ENCODE measurements around the gene GNA12.

GNA12 gene

DNA sequence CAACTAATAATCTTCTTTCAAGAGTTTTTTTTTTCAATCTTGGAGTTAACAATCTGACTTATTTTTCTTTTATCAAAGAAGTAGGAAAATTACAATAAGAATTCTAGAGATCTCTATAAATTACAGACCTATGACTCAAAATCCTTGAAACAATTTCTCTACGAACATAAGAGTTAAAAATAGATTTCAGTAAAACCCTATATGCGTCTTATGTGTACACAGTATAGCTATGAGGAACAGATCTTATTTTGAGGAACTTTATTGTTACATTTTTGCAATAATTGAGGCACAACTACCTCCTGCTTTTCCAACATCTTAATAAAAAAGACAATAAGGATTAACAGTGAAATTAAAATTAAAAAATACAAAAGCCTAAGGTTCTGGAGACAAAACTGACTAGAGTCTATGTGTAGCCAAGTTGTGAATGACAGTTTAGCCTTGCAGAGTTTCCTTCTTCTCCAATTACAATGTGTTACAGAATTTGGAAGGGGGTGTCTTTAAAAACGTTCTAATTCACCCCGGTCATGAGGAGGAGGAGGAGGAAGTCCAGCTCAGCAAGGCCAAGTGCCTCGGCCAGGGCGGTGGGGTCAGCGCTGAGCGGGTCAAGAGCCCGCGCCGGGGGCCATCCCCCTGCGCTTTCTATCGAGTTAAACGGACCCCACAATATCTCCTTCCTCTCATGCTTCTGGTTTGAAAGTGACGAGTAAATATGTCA lies 115.6 kb downstream of the GNA12 start:
- TF ChIP-seq GATA2 (IDR thresholded peaks at IDR 0.05; ENCODE audit: low read depth, low read length): no peak
- no peak for TF ChIP-seq GATA3 (IDR thresholded peaks at IDR 0.05; ENCODE audit: low read depth, low read length)

DNA sequence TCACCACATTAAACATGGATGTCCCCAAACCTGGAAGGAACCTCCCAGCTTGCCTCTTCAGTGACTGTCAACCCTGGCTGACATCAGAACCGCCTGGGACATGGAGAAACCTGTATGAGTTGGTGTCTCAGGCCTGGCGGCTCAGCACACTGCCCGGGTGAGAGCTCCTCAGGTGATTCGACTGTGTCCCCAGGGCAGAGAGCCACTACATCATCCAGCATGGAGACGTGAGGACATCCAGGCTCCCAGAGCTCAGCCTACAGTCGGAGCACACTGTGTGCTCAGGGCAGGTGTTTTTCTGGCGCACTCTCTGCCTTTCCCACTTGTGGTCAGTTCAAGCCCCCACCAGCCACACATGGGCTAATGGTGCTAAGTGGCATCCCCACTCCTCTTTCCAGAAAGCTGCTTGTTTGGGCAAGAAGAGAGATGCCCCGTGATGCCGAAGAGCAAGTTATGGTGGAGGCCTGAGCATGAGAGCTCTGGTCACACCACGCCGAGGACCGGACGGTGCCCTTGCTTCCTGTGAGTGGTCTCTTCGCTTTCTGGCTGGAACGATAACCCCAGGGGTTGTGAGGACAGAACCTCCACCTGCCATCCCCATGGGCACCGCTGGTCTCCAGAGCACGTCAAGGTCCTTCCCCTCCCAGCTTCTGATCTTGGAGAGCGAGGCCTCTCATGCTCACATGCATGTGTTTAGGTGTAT lies 117.6 kb downstream of the GNA12 start:
- TF ChIP-seq GATA2 (IDR thresholded peaks at IDR 0.05; ENCODE audit: low read depth, low read length) (no peak), GATA3 (IDR thresholded peaks at IDR 0.05; ENCODE audit: low read depth, low read length) (no peak)

DNA sequence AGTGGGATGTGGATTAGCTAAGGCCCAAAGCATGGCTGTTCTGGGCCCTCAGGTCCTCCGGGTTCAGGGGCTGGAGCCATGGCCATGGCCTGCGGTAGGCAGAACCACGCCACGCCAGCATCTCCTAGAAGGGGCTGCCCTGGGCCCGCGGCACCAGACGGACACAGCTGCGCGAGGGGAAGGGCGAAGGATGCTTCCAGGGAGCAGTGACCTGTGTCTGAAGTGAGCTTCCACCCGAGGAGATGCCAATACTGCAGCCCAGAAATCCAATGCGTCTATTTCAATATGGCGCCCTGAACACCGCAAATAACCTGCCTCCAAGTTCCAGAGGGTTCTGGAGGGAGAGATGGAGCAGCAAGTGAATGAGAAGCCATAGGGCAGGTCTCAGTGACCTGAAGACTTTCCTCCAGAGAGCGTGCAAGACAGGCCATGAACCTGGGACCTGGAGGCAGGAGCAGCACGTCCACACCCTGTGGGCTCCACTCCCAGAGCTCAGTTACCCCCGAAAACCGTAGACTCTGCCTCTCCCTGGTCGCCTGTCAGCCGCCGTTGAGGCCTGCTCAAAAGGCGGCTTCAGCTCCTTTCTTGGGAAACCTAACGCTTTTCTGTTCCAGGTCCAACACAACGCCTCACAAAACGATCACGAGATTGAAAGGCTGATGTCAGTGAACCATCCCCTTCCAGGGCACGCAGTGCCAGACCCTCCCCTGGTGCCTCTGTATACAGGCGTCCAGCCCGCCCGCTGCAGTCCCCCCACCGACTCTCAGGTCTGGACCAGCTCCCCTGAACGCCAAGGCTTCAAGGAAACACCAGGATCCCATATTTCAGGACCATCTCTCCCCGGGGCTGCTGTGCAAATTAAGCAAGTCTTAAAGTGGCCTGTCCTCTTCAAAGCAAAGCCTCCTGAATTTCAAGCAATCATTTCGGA lies 118.7 kb downstream of the GNA12 start:
- TF ChIP-seq GATA3 (IDR thresholded peaks at IDR 0.05; ENCODE audit: low read depth, low read length): no peak
- TF ChIP-seq GATA2 (IDR thresholded peaks at IDR 0.05; ENCODE audit: low read depth, low read length): no peak

DNA sequence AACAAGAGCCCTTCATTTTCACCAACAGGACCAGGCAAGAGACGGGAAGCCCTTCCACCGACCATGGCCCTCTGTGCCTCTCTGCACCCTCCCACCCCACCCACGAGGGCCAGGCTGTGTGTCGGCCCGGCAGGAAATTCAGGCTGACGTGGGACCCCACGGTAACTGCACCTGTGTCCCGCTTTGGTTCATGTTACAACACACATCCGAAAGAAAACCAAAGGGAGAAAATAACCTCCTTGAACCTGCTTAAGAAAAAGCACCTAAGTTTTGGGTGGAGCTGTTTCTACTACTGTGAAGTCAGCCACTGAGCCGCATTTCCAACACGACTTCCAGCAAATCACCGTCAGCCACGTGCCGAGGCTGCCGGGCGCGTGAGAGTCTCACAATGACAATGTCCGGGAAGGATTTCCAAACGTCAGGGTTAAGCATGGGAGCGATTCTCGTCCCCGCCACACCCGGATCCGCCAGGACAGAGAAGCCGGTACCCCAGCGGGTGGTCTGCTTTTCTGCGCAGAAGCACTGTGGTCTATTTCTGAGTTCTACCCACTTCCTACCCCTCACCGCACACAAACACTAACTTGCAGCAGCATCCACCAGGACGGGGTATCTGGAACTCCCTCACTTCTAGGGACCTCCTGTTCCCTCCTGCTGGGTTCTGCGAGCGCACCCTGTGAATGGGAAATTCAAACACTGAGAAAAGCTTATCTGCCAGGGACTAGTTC lies 119.5 kb downstream of the GNA12 start:
- no peak for TF ChIP-seq GATA2 (IDR thresholded peaks at IDR 0.05; ENCODE audit: low read depth, low read length)
- no peak for TF ChIP-seq GATA3 (IDR thresholded peaks at IDR 0.05; ENCODE audit: low read depth, low read length)

DNA sequence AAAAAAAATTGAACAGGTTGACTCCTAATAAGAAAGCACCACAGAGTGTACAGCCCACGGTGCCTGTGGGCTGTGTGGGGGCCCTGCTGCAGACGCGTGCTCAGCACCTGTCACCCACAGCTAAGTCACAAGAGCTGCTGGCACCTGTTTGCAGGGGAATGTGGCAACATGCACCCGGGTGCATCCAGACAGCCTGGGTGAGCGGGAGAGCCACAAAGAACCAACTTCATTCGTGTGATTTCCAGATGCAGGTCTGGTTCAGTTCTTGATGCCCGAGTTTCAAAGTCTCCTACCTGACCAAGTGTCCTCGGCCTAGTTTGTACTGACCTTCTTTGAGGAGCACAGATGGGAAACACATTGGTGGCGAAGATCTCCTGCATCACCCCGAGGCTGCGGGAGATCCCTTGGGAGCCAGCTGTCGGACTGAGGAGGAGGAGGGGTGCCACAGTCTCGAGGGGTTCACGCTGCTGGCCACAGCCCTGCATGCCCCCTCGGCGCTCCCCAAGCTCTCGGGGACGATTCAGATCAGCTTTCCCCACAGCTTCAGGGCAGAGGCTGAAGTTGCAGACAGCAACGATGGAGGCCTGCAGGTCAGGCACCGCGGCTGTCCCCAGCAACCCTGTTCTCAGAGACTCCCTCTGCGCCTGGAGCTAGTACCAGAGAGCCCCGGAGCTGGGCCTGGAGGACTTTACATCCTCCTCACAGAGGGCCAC lies 120.8 kb downstream of the GNA12 start:
- no peak for TF ChIP-seq GATA2 (IDR thresholded peaks at IDR 0.05; ENCODE audit: low read depth, low read length)
- no peak for TF ChIP-seq GATA3 (IDR thresholded peaks at IDR 0.05; ENCODE audit: low read depth, low read length)

DNA sequence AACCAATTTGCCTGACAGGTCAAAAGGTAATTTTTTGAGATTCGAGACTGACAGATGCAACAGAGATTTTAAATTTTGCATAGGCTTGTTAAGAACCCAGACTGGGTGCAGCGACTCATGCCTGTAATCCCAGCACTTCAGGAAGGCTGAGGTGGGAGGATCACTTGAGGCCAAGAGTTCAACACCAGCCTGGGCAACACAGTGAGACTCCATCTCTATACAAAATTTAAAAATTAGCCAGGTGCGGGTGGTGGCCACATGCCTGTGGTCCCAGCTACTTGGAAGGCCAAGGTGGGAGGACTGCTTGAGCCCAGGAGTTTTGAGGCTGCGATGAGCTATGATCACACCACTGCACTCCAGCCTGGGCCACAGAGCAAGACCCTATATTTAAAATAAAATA lies 121.5 kb downstream of the GNA12 start:
- TF ChIP-seq GATA3 (IDR thresholded peaks at IDR 0.05; ENCODE audit: low read depth, low read length) (no peak), GATA2 (IDR thresholded peaks at IDR 0.05; ENCODE audit: low read depth, low read length) (no peak)

DNA sequence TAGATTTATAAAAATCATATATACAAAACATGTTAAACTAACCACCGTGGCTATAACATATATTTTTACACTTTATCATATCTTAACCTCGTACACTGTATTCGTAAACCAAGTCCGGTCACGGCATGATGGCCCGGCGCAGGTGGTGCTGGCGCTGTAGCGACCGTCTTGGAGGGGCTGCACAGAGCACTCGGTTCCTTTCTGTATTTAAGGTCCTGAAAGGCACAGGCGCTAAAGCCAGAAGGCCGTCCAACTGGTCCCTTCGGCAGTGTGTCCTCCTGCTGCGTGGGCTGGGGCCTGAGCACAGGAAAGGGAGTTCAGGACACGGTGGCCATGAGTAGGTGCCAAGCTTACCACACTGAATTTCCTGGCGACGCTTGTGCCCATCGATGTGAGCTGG lies 122.3 kb downstream of the GNA12 start:
- TF ChIP-seq GATA2 (IDR thresholded peaks at IDR 0.05; ENCODE audit: low read depth, low read length): no peak
- TF ChIP-seq GATA3 (IDR thresholded peaks at IDR 0.05; ENCODE audit: low read depth, low read length): no peak

DNA sequence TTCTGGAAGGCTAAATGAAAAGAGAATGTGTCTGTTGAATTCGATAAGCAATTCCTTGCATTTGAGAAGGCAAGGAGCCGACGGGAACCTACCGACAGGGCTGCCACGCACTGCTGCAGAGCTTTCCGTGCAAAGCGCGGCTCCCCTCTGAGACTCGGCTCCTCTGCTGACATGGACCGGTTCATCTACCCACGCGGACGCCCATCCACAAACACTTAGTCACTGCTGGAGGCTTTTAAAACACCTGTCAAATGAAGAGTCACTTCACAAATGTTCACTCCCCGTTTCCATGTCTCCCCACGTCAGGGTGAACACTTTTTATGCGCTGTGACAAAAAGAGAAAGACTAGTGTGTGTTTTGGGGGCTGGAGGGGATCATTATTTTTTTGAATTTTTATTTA lies 124.1 kb downstream of the GNA12 start:
- TF ChIP-seq GATA3 (IDR thresholded peaks at IDR 0.05; ENCODE audit: low read depth, low read length) (no peak), GATA2 (IDR thresholded peaks at IDR 0.05; ENCODE audit: low read depth, low read length) (no peak)

DNA sequence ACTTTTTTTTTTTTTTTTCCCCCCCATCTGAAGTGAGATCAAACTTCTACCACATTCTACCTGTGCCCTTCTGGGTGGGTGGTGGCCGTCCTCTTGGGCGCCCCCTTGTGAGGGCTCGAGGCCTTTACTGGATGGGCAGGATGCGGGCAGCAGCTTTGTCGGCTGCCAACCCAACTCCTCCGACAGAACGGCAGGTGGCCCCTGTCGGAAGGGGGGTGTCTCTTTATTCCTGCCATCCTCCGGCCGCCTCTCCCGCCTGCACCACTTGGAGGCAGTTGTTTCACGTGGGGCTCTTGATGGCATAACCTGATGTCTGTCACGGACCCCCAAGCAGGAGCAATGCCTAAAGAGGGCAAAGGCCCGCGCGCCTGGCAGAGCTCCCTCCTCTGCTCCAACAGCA lies 125.1 kb downstream of the GNA12 start:
- TF ChIP-seq GATA3 (IDR thresholded peaks at IDR 0.05; ENCODE audit: low read depth, low read length): no peak
- no peak for TF ChIP-seq GATA2 (IDR thresholded peaks at IDR 0.05; ENCODE audit: low read depth, low read length)

DNA sequence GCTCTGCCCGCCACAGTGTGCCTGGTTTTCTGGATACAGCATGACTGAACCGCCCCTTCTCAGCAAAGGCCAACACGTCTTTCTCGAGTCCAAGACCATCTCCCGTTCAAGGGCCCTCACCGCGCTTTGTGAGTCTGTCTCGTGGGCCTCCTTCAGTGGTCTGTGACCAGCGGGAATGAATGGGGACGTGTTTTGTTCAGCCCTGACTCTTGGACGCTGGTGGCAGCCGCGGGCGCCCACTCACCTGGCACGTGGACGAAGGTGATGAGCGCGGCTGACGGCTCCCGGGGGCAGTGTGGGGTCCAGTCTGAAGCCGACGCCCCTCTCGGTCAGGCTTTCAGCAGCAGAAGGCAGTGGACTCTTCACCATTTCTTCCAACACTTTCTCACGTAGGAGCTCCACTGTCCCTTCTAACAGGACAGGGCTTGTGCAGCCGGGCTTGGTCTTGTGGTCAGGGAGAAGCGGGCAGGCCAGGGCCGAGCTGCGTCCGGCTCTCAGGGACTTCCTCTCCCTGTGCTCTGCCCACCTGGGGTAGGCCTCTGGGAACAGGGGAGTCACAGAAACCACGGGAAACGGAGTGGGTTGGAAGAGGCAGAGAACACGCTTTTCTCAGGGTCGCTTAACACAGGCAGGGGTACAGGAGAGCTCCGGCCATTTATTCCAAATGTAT lies 125.7 kb downstream of the GNA12 start:
- TF ChIP-seq GATA3 (IDR thresholded peaks at IDR 0.05; ENCODE audit: low read depth, low read length): no peak
- TF ChIP-seq GATA2 (IDR thresholded peaks at IDR 0.05; ENCODE audit: low read depth, low read length): no peak

DNA sequence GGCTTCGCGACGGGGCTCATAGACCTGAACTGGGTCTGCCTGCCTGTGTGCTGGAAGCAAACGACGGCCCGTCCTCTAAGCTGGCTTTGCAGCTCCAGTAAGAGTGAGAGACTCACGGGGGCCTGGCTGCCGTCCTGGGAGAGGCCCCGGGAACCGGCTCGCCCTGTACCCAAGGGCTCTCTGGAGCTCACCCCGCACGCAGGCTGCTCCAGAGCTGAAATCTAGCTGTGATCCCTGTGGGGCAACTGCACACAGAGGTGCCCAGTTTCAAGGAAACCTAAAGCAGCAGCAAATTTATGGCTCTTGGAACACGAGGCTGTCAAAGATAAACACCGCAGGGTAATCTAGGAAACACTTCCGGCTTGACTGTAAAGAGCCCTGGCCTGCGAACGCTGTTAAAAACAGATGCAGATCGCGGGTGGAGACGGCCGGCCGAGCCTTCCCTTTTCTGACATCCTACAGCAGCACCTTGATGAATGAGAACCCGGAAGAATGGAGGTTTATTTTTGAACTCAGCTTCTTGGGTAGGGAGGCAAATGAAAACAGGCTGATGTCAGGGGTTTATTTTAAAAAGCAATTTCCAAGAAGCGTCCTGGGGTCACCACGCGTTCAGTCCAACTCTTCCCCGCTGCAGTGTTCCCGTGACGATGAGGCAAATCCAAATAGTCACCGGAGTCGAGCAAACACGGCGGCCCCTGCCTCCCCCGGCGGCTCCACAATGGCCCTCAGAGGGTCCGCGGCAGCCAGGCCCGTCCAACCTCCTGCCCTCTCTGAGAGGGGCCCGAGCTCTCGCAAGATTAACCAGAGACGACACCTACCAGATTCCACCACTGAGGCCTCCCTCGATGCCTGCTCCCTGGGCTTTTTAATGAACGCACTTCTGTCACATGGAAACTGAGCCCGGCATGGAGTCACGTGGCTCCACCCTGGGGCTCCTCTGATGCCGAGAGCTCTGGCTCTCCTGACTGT lies 126.5 kb downstream of the GNA12 start:
- peak; percentile 47; the same call in 1 of the 2 replicates for TF ChIP-seq GATA2 (IDR thresholded peaks at IDR 0.05; ENCODE audit: low read depth, low read length)
- no peak for TF ChIP-seq GATA3 (IDR thresholded peaks at IDR 0.05; ENCODE audit: low read depth, low read length)

DNA sequence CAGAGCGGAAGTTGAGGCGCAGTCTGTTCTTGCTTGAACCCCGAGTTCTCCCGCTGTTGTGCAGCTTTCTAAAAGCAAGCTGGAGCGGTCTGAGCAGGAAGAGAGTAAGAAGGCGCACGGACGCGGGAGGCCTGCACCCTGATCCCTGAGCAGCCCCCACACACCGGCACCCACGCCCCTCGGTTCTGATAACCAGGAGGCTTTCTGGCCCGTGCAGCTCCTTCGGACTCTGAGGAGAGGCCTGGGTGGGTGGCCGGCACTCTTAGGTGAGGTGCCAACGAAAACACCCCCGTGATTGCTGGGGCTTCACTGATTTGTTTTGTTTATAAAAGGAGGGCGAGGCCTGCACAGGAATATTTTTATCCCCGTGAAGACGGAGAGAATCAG lies 127.2 kb downstream of the GNA12 start:
- TF ChIP-seq GATA2 (IDR thresholded peaks at IDR 0.05; ENCODE audit: low read depth, low read length) (no peak), GATA3 (IDR thresholded peaks at IDR 0.05; ENCODE audit: low read depth, low read length) (no peak)

All from SH-SY5Y (cell line).